Coronary artery (tissue), 2 donors: ENCODE measurements around the gene ATP9B.

Experiments used
- DNase-seq: peaks from one replicate; pipeline ENCODE4 v3.0.0-alpha.2; 2017; ENCODE audit warnings: low spot score
- H3K27ac ChIP-seq, 2 donors: fragments of 200-600 bp; sonication (generic); one replicate each; pipeline ENCODE4 v1.5.1; 2016 to 2019
- H3K4me3 ChIP-seq: fragments of 200-600 bp; sonication (generic); 2 replicates; pipeline ENCODE4 v1.5.1; 2016; ENCODE audit warnings: mild to moderate bottlenecking, moderate library complexity
- TF ChIP-seq, protein P1 (sequence below): fragments of 200-600 bp; sonication (generic); IDR thresholded peaks from one replicate; pipeline ENCODE4 v1.5.1; 2019; ENCODE audit warnings: antibody characterized with exemption

Gene ATP9B

GRCh38 chr18:79365701-79366100 lies 296.5 kb downstream of the ATP9B start:
- Histone ChIP-seq H3K4me3 (no peak overlapping the region), H3K27ac (no peak overlapping the region)
- TF ChIP-seq, protein P1, sequence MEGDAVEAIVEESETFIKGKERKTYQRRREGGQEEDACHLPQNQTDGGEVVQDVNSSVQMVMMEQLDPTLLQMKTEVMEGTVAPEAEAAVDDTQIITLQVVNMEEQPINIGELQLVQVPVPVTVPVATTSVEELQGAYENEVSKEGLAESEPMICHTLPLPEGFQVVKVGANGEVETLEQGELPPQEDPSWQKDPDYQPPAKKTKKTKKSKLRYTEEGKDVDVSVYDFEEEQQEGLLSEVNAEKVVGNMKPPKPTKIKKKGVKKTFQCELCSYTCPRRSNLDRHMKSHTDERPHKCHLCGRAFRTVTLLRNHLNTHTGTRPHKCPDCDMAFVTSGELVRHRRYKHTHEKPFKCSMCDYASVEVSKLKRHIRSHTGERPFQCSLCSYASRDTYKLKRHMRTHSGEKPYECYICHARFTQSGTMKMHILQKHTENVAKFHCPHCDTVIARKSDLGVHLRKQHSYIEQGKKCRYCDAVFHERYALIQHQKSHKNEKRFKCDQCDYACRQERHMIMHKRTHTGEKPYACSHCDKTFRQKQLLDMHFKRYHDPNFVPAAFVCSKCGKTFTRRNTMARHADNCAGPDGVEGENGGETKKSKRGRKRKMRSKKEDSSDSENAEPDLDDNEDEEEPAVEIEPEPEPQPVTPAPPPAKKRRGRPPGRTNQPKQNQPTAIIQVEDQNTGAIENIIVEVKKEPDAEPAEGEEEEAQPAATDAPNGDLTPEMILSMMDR = no peak
- DNase-seq = no peak

DNA sequence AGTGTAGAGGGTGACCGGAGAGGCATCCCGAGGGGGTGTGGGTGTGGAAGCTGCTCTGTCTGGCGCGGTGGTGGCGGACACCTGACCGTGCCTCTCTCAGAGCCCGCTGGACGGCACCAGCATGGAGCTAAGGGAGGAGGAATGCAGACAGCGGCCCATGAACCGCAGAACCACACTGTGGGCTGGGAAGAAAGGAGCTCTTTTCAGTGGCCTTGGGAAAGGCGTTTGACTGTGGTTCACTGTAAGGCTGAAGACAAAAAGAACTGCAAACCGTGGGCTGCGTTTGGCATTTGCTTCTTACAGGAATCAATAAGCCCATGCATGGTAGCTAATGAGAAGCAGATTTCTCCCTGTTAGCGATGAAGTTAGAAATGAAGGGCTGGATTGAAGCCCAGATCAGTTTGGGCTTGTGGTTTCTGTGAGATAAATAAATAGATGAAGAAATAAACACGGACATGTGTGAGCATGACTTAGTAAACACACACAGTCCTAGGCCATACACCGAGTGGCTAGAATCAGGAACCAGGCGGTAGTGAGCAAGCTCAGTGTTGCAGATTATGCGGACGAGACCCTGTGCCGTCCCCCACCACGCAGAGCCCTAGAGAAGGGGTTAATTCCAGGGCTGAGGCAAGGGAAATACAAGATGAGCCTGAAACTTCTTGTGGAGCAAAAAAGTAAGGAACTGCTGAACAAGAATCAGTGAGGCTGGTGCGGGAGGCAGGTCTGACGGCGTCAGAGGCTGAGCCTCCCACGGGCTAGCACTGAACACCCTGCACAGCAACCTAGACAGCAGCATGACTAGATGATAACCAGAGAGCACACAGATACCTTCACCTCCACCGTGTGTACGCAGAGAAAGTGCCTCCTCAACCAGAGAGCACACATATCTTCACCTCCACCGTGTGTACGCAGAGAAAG lies 297.2 kb downstream of the ATP9B start:
- no peak overlapping the region for H3K27ac ChIP-seq
- no peak for DNase-seq
- TF ChIP-seq, protein P1 = no peak
- no peak overlapping the region for H3K4me3 ChIP-seq

DNA sequence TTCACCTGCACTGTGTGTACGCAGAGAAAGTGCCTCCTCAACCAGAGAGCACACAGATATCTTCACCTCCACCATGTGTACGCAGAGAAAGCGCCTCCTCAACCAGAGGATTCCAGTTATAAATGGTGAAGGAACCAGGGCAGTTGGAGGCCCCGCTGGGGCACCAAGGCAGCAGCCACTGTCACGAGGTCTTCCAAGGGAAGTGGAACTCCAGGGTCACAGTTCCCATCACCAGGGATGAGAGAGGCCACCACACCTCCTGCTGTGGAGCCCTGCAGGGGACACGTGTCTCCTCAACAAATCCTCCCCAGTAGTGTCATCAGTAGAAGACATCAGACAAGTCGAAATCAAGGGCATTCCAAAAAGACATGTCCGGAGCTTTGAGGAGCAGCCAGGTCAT lies 298.3 kb downstream of the ATP9B start:
- Histone ChIP-seq H3K4me3 (no peak overlapping the region), H3K27ac (no peak overlapping the region)
- TF ChIP-seq, protein P1 = no peak
- DNase-seq = no peak

- no peak overlapping the region for H3K27ac ChIP-seq
- TF ChIP-seq, protein P1 = no peak
- DNase-seq = no peak
- no peak overlapping the region for H3K4me3 ChIP-seq
Observed at GRCh38 chr18:79367989-79368388, 298.8 kb downstream of the ATP9B start.

- no peak overlapping the region for H3K4me3 ChIP-seq
- DNase-seq = no peak
- no peak overlapping the region for H3K27ac ChIP-seq
- TF ChIP-seq, protein P1 = no peak
Observed at GRCh38 chr18:79368681-79369080, 299.5 kb downstream of the ATP9B start.

DNA sequence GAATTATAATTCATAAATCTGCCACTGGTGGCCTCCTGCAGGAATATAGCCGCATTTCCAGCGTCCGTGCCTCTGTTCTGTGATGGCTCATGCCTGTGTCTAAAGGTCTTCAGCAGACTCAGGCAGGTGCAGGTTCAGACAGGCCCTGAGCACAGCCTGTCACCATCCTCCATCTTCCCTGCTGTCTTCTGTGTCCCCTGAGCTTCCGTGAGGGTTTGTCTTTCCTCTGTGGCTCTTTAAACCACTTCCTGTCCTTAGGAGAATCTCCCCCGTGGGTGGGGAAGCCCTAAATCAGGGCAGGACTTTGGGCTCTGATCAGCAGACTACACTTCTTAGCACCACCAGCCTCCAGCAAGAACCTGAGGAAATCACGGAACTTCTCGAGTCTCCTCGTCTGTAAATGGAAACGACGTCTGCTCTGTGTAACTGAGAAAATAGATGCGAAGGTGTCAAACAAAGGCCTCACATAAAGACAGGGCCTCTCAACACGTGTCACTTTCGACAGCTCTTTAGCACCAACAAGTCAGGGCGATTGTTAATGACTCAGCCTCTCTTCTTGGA lies 302.4 kb downstream of the ATP9B start:
- TF ChIP-seq, protein P1 = no peak
- no peak for DNase-seq
- Histone ChIP-seq H3K27ac (no peak overlapping the region), H3K4me3 (no peak overlapping the region)

DNA sequence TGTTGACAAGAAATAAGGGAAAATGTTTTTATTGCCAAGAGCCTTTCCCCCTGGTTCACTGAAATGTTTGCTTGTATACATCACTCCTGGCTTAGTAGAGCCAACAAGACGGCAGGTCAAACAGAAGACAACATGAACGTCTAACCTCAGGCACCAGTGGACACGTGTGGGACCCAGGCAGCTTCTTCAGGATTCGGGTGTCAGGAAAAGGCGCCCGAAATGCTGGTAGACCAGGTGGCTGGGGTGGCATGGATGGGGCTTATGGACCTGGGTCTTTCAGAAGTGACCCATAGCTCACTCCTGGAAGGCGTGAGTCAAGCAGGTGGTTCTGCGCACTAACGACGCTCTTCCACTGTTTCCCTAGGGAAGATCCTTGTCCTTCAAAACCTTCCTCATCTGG lies 303.3 kb downstream of the ATP9B start:
- no peak overlapping the region for H3K4me3 ChIP-seq
- H3K27ac ChIP-seq = no peak overlapping the region
- no peak for DNase-seq
- TF ChIP-seq, protein P1 = no peak
